A673 (cell line): ENCODE results near the gene AICDA.

Experiments used
- CTCF ChIP-seq: fragments of 300-800, 200-600 bp; sonication (generic); conservative IDR thresholded peaks from 2 replicates; pipeline ENCODE4 v1.5.1; 2017; ENCODE audit warnings: low read depth, mild to moderate bottlenecking, antibody characterized with exemption, low read length, moderate library complexity, mixed read lengths
- EZH2 ChIP-seq: fragments of 200-600 bp; sonication (generic); IDR thresholded peaks from 2 replicates; pipeline ENCODE4 v1.6.1; 2017; ENCODE audit warnings: borderline replicate concordance, low read depth, mild to moderate bottlenecking, mixed read lengths, antibody characterized with exemption, low read length; ENCODE audit not compliant: poor library complexity, severe bottlenecking

DNA sequence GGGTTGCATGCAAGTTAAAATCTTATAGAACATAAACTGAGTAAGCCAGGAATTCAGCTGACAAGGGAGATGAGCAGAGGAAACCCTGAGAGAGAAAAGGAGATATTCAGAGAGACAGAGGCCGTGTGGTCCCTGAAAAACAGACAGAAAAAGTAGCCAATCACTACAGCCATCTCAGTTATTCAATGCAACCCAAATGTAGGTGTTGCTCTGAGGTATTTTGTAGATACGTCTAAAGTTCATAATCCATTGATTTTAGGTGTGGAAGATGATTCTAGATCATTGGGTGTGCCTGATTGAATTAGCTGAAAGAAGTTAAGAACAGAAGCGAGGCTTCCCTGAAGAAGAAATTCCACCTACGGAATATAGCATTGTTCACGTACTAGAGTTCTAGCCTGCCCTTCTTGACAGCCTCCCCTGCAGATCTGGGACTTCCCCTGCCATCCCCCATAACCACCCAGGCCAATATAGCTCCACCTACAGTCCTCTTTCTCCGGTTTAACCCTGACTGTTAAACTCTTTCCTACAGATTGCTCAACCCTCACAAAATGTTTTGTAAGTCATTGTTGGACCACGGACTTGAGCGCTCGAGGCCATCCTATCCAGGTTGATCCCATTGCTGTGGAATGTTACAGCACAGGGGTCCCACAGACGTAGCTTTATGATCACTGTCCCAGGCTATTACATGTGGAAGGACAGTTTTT is 21.7 kb downstream of the AICDA start:
- no peak for TF ChIP-seq CTCF
- TF ChIP-seq EZH2, result no peak
